Adrenal gland (tissue), 12 donors: Measurements from ENCODE around the gene FERMT3. TPM values are rescaled to one million over a fixed set of nuclear protein-coding genes. Genes with fewer than 3 reads are reported as not detected.

Source experiments
- DNase-seq, 7 donors: peaks; one replicate each; pipeline ENCODE4 v3.0.0-alpha.2; 2019 to 2020
- H3K27ac ChIP-seq, 5 donors: fragments of 200-600 bp; sonication (generic) in 4 of 5; 1 replicate in 3 of 5; 2 replicates in 2 of 5; pipeline versions ENCODE4 v1.5.1 to v1.8.0; 2016 to 2020; ENCODE audit warnings: mild to moderate bottlenecking in 1 of 5
- H3K27me3 ChIP-seq: fragments of 200-600 bp; 2 replicates; pipeline ENCODE4 v1.8.0; 2021
- H3K36me3 ChIP-seq, 2 donors: fragments of 200-600 bp; replicated peaks in 1 of 2; 1 replicate in 1 of 2; 2 replicates in 1 of 2; pipeline versions ENCODE4 v1.5.1 to v1.8.0; 2018 to 2022
- H3K4me1 ChIP-seq, 2 donors: fragments of 200-600 bp; replicated peaks in 1 of 2; 1 replicate in 1 of 2; 2 replicates in 1 of 2; pipeline versions ENCODE4 v1.5.1 to v1.8.0; 2018 to 2021
- H3K4me3 ChIP-seq, 4 donors: fragments of 200-600 bp; sonication (generic) in 3 of 4; one replicate each; pipeline ENCODE4 v1.5.1; 2016 to 2018
- H3K9me3 ChIP-seq, 3 donors: fragments of 200-600 bp; sonication (generic) in 1 of 3; replicated peaks in 1 of 3; 1 replicate in 2 of 3; 2 replicates in 1 of 3; pipeline versions ENCODE4 v1.5.1 to v1.8.0; 2016 to 2021
- POLR2A ChIP-seq, 2 donors: fragments of 450-650 bp; IDR thresholded peaks; one replicate each; pipeline ENCODE4 v1.6.1; 2017; ENCODE audit warnings: antibody characterized with exemption in 2 of 2, mild to moderate bottlenecking in 2 of 2, moderate library complexity in 1 of 2
- WGBS, 4 donors: extraction: QIAGEN DNeasy Blood & Tissue Kit in 2 of 4; methylation state at CpG; one replicate each; pipeline versions ENCODE4 v1.1.5 to v1.1.7; 2013 to 2017; 5-methylcytosine and 5-hydroxymethylcytosine counted together
- intact Hi-C, 2 donors: fragments of 100-400 bp; cut with DNase I; formaldehyde crosslinking; loops; one replicate each; pipeline versions ENCODE4 v1.14.1 to v1.15.0; 2022 to 2023
- polyA plus RNA-seq, 3 donors: library from polyadenylated mRNA; stranded (reverse); fragments of 200-250 nt in 2 of 3; fragments of 350-450 nt in 1 of 3; fragmentation: Illumina TruSeq in 1 of 3; extraction: RNeasy Lipid Tissue Mini Kit (QIAGEN cat#74804) in 1 of 3; gene quantifications; one replicate each; pipeline ENCODE4 v1.2.3, GENCODE V29; 2013 to 2014
- total RNA-seq, 9 donors: library from RNA; depleted of rRNA in 4 of 9; stranded (reverse); fragments of >200 nt in 4 of 9; fragments of 120-200 nt in 1 of 9; fragmentation: NEBNext Ultra II Directional in 1 of 9; extraction: Animal tissue kit (Norgen Biotek cat#: 25700) in 1 of 9; gene quantifications; one replicate each; pipeline versions ENCODE4 v1.1.0 to v1.2.4, GENCODE V29; 2013 to 2023
- TF ChIP-seq, protein P1 (sequence below), 6 experiments: fragments of 450-650 bp in 4 of 6; fragments of 200-600 bp in 2 of 6; sonication (generic) in 1 of 6; IDR thresholded peaks; 1 replicate in 5 of 6; 2 replicates in 1 of 6; pipeline versions ENCODE4 v1.5.1 to v1.8.0; 2016 to 2021; ENCODE audit warnings: antibody characterized with exemption in 6 of 6, mild to moderate bottlenecking in 2 of 6, moderate library complexity in 1 of 6
- donor health status: healthy with polysubstance abuse.
- donor health status: Bipolar disorder and iron deficiency.
- donor health status: DM: yes; HTN: yes; CAD: no.
- donor health status: DM: no; HTN: no; CAD: no.
- donor health status: DM: no; HTN: no; CAD: no.
- donor health status: DM: yes; HTN: yes; CAD: no.

Gene FERMT3
- total and polyA plus RNA-seq, 12 donors = 3.2 to 77.0 (median 33.7) TPM

DNA sequence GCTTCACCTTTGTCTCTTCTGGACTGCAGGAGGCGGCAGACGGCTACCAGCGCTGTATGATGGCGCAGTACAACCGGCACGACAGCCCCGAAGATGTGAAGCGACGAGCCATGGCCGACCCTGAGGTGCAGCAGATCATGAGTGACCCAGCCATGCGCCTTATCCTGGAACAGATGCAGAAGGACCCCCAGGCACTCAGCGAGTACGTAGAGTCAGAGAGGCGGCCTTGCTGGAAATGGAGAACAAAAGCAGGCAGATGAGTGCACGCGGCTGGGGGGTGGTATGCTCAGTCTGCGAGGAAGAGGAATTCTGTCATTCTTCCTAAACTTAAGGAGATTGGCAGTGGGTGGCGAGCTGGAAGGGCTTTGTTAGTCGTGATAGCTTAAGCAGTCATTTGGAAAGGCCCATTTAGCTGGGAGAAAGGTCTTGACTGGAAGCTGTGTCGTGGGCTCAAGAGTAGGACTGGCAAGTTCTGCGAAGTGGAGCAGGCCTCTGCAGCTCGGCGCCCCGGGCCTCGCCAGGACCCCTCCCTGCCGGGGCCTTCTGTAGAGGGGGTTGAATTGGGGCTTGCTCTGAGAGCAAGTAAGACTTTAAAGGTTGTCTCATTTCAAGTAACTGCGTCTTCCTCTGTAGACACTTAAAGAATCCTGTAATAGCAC lies 3.0 kb upstream of the FERMT3 start:
- Histone ChIP-seq H3K4me1 (peaks cover 8 to 22% of the 10 kb centered on the region in 2 donors), H3K4me3 (no peak overlapping the region), H3K9me3 (no peaks in the 10 kb centered on the region), H3K36me3 (peaks cover 0 to 55% of the 10 kb centered on the region in 2 donors), H3K27me3 (no peaks in the 10 kb centered on the region), H3K27ac (no peak overlapping the region)
- TF ChIP-seq, protein P1, sequence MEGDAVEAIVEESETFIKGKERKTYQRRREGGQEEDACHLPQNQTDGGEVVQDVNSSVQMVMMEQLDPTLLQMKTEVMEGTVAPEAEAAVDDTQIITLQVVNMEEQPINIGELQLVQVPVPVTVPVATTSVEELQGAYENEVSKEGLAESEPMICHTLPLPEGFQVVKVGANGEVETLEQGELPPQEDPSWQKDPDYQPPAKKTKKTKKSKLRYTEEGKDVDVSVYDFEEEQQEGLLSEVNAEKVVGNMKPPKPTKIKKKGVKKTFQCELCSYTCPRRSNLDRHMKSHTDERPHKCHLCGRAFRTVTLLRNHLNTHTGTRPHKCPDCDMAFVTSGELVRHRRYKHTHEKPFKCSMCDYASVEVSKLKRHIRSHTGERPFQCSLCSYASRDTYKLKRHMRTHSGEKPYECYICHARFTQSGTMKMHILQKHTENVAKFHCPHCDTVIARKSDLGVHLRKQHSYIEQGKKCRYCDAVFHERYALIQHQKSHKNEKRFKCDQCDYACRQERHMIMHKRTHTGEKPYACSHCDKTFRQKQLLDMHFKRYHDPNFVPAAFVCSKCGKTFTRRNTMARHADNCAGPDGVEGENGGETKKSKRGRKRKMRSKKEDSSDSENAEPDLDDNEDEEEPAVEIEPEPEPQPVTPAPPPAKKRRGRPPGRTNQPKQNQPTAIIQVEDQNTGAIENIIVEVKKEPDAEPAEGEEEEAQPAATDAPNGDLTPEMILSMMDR (IDR thresholded peaks at IDR 0.05) = no peak
- no peak for TF ChIP-seq POLR2A (IDR thresholded peaks at IDR 0.05)
- peak in 1 of 7 donors; percentile 15 for DNase-seq
- intact Hi-C loops = loop anchor here in 1 of 2 donors (2.0 kb wide), 1 partner anchor 97 kb away; the partner anchor contains the start of gene CATSPERZ
- WGBS, 4 donors = 78 to 88% (median 83%) methylated on average over 23 to 27 of the region's 27 CpGs

DNA sequence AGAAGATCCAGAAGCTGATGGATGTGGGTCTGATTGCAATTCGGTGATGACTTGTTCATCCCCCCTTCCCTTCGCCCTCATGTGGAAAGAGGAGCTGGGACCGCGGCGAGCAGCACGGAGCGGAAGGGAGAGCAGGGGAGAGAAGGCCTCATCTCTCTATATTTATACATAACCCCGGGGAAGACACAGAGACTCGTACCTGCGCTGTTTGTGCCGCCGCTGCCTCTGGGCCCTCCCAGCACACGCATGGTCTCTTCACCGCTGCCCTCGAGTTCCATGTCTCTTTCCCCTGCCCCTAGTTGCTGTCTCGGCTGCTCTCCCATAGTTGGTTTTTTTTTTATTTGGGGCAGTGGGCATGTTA lies 2.5 kb upstream of the FERMT3 start:
- DNase-seq = no peak
- peak overlapping the region in 2 of 5 donors; percentile 16 to 29 for H3K27ac ChIP-seq
- peaks cover 0 to 50% of the 10 kb centered on the region in 2 donors for H3K36me3 ChIP-seq
- H3K4me3 ChIP-seq = no peak overlapping the region
- TF ChIP-seq POLR2A (IDR thresholded peaks at IDR 0.05) = no peak
- 70 to 75% (median 74%) methylated on average over 16 of the region's 16 CpGs for WGBS, 4 donors
- peaks cover 8 to 24% of the 10 kb centered on the region in 2 donors for H3K4me1 ChIP-seq
- intact Hi-C loops = loop anchor here in 1 of 2 donors (2.0 kb wide), 1 partner anchor 97 kb away; the partner anchor contains the start of gene CATSPERZ
- no peaks in the 10 kb centered on the region for H3K27me3 ChIP-seq
- no peaks in the 10 kb centered on the region for H3K9me3 ChIP-seq

DNA sequence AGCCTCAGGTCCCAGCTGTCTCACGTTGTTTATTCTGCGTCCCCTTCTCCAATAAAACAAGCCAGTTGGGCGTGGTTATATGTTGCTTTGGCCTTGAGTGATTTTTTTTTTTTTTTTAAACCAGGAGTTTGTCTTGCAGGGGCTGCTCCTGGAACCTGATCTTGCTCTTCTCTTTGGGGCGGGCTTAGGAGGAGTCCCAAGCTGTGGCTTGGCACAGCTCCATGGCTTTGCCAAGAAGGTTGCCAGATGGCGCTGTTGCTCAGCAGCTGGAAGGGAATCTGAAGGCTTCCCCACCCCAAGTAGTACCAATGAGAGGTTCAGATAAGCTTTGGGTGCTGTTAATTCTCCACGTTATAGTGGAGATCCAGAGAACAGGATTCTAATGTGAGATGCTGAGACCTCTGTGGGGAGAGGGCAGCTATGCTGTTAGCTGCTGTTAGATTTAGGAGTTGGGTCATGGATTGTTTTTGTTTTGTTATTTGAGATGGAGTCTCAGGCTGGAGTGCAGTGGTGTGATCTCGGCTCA lies 2.0 kb upstream of the FERMT3 start:
- Histone ChIP-seq H3K36me3 (peaks cover 0 to 46% of the 10 kb centered on the region in 2 donors), H3K4me3 (no peak overlapping the region), H3K4me1 (peaks cover 8 to 24% of the 10 kb centered on the region in 2 donors), H3K9me3 (no peaks in the 10 kb centered on the region), H3K27ac (peak overlapping the region in 3 of 5 donors; percentile 16 to 29 (median 21)), H3K27me3 (no peaks in the 10 kb centered on the region)
- peak; percentile 89 to 96 (median 93) for DNase-seq
- intact Hi-C loops = loop anchor here in 1 of 2 donors (2.0 kb wide), 1 partner anchor 96 kb away; the partner anchor contains the start of gene CATSPERZ
- TF ChIP-seq POLR2A (IDR thresholded peaks at IDR 0.05) = no peak
- TF ChIP-seq, protein P1 (IDR thresholded peaks at IDR 0.05) = peak; percentile 38 to 83 (median 78)
- WGBS, 4 donors = 16 to 27% (median 20%) methylated on average over 6 to 7 of the region's 7 CpGs

DNA sequence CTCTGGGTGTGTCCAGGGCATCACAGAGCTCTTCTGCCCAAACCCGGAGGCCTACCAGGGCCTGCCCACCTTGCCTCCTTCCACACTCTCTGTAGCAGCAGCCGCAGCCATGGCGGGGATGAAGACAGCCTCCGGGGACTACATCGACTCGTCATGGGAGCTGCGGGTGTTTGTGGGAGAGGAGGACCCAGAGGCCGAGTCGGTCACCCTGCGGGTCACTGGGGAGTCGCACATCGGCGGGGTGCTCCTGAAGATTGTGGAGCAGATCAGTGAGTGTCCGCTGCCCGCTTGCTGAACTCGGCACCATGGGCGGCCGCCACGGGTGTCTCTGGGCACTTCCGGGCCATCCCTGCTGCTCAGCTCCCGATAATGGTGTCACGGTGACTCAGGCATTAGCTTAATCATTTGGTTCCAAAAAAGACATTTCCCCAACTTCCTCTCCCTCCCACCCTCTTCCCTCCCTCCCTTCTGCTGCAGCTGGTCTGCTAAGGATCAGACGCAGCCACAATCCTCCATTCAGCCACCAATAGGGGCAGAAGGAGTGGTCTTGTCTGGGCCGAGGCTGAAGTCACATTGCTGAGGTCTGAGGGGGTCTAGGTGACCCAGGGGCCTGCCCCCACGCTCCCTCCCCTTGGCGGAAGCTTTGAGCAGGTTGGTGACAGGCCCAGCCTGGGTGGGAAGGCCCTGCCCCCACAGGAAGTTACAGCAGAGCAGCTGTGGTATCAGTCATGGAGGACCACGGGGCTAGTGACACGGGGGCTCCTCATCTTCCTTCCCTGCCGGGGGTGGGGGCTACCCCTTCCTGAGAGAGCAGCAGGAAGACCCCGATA lies 950 bp downstream of the FERMT3 start:
- 23 to 47% (median 40%) methylated on average over 8 to 30 of the region's 30 CpGs for WGBS, 4 donors
- H3K27ac ChIP-seq = peak overlapping the region in 4 of 5 donors; percentile 67 to 88 (median 80)

More for the DNA sequence above, 950 bp downstream of the FERMT3 start:
- peak in 6 of 7 donors; percentile 61 to 81 (median 64) for DNase-seq
- Histone ChIP-seq H3K36me3 (peaks cover 0 to 18% of the 10 kb centered on the region in 2 donors), H3K4me1 (peaks cover 8 to 24% of the 10 kb centered on the region in 2 donors), H3K4me3 (peak overlapping the region in 1 of 4 donors; percentile 48), H3K27me3 (no peaks in the 10 kb centered on the region), H3K9me3 (no peaks in the 10 kb centered on the region)
- TF ChIP-seq, protein P1 (IDR thresholded peaks at IDR 0.05) = peak in 1 of 6 experiments; percentile 8
- peak in 1 of 2 donors; percentile 28 for TF ChIP-seq POLR2A (IDR thresholded peaks at IDR 0.05)
- intact Hi-C loops = loop anchor here in 1 of 2 donors (5.0 kb wide), 1 partner anchor 90 kb away; no protein-coding TSS in a partner anchor
